ENCODE measurements around the gene UBE2S.
"Not testable (repeated sequence)": the region's sequence is repeated elsewhere in the genome, so short reads cannot be mapped to it uniquely, and the experiment has no call there.

UBE2S gene

GRCh38 chr19:55407550-55407799, at the start of gene UBE2S:
Gene UBE2S (minus strand): TSS chr19:55407788. CDS start chr19:55407589, 199 bp downstream.
- in situ Hi-C loops (cut with HindIII; ENCODE audit: low sequenced_read_pairs); DNase-seq (ENCODE audit: low read depth): not testable (repeated sequence)
- H3K4me3 ChIP-seq (ENCODE audit: low read depth, low read length), result peak within 1 kb of the TSS; percentile 81

DNA sequence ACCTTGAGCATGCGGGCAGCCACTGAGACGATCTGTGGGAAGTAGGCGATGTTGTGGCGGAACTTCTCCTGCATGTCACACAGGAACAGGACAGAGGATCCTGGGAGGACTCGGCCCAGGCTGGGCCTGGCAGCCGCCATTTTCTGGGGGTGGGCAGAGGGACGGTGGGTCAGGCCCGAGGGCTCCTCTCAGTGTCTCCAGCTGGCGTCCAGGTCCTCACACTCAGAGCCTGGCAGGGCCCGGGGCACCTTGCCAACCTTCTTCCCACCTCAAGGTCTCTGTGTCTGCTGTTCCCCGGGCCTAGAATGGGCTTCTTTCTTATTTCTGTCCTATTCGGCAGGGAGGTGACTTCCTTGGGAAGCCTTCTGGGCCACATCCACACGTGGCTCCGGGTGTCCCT, 48.8 kb upstream of the UBE2S start:
- in situ Hi-C loops (cut with HindIII; ENCODE audit: low sequenced_read_pairs), result no loop called here
- no peak for DNase-seq (ENCODE audit: low read depth)
- H3K4me3 ChIP-seq (ENCODE audit: low read depth, low read length), result no peak overlapping the region
- no peak for TF ChIP-seq CTCF (IDR thresholded peaks at IDR 0.05; ENCODE audit: low read depth, low read length, missing control alignments)

GRCh38 chr19:55455576-55456235, 48.1 kb upstream of the UBE2S start:
- H3K4me3 ChIP-seq (ENCODE audit: low read depth, low read length), result no peak overlapping the region
- DNase-seq (ENCODE audit: low read depth), result no peak

GRCh38 chr19:55454787-55455243, 47.2 kb upstream of the UBE2S start:
- DNase-seq (ENCODE audit: low read depth), result no peak
- in situ Hi-C loops (cut with HindIII; ENCODE audit: low sequenced_read_pairs), result no loop called here
- TF ChIP-seq CTCF (IDR thresholded peaks at IDR 0.05; ENCODE audit: low read depth, low read length, missing control alignments), result peak; percentile 75
- no peak overlapping the region for H3K4me3 ChIP-seq (ENCODE audit: low read depth, low read length)

More at GRCh38 chr19:55455576-55456235, 48.1 kb upstream of the UBE2S start:
- in situ Hi-C loops (cut with HindIII; ENCODE audit: low sequenced_read_pairs), result no loop called here
- TF ChIP-seq CTCF (IDR thresholded peaks at IDR 0.05; ENCODE audit: low read depth, low read length, missing control alignments), result no peak

DNA sequence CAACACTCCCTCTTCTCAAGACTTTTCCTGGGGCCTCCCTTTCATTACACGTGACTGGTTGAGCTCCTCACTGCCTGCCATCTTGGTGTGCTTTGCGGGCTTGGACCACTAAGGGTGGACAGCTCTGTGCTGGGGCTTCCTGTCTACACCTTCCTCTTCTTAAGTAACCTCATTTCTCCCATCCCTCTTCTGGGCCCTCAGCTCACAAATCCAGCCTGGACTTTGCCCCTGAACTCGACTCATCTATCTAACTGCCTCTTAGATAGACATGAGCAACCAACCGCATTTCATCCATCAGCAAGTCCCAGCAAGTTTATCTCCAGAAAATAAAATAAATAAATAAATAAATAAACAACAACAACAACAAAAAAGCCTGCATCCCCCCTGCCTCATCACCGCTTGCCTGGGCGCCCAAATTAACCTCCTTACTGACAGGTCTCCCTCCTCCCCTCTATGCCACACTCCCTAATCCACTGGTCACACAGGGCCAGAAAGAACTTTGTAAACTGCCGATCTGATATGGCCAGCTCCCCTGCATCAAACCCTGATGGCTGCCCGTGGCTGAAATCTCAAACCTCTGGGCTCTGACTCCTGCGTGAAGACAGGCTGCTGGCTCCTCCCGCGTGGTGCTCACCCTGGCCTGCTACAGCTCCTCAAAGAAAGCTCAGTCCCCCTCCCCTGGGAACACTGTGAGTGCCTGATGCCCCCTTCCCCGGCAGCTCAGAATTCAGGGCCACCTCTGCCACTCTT, 46.1 kb upstream of the UBE2S start:
- DNase-seq (ENCODE audit: low read depth), result no peak
- H3K4me3 ChIP-seq (ENCODE audit: low read depth, low read length), result no peak overlapping the region
- in situ Hi-C loops (cut with HindIII; ENCODE audit: low sequenced_read_pairs), result no loop called here
- no peak for TF ChIP-seq CTCF (IDR thresholded peaks at IDR 0.05; ENCODE audit: low read depth, low read length, missing control alignments)

- TF ChIP-seq CTCF (IDR thresholded peaks at IDR 0.05; ENCODE audit: low read depth, low read length, missing control alignments), result no peak
- in situ Hi-C loops (cut with HindIII; ENCODE audit: low sequenced_read_pairs), result no loop called here
- DNase-seq (ENCODE audit: low read depth), result no peak
- H3K4me3 ChIP-seq (ENCODE audit: low read depth, low read length), result no peak overlapping the region
Measured at GRCh38 chr19:55452749-55453346, 45.3 kb upstream of the UBE2S start.
